Kidney epithelial cell (primary cell): Measurements from ENCODE around the gene PRRC2C. TPM values are rescaled to one million over a fixed set of nuclear protein-coding genes. Genes with fewer than 3 reads are reported as not detected.
"Not testable (repeated sequence)": the region's sequence is repeated elsewhere in the genome, so short reads cannot be mapped to it uniquely, and the experiment has no call there.

Experiments
- DNase-seq: peaks from one replicate; pipeline ENCODE4 v3.0.0-alpha.2; 2010; ENCODE audit warnings: low read depth
- H3K27me3 ChIP-seq: 2 replicates; pipeline ENCODE4 v1.6.0; 2011; ENCODE audit warnings: low read length; ENCODE audit not compliant: control insufficient read depth, insufficient read depth
- H3K36me3 ChIP-seq: 2 replicates; pipeline ENCODE4 v1.5.1; 2011; ENCODE audit warnings: low read length; ENCODE audit not compliant: control insufficient read depth, insufficient read depth
- H3K4me3 ChIP-seq: 2 replicates; pipeline ENCODE4 v1.5.1; 2011; ENCODE audit warnings: low read depth, mild to moderate bottlenecking, control low read depth, low read length
- CTCF ChIP-seq: IDR thresholded peaks from 2 replicates; pipeline ENCODE4 v1.5.1; 2011; ENCODE audit warnings: mild to moderate bottlenecking, moderate library complexity, low read length, control low read depth, inconsistent platforms; ENCODE audit not compliant: insufficient read depth, poor library complexity, severe bottlenecking
- total RNA-seq: library from RNA; depleted of rRNA; stranded (reverse); fragments of >200 nt; gene quantifications from 2 replicates; pipeline ENCODE4 v1.2.3, GENCODE V29; 2015

Gene PRRC2C
- total RNA-seq = 95.3 and 96.7 TPM in 2 replicates

DNA sequence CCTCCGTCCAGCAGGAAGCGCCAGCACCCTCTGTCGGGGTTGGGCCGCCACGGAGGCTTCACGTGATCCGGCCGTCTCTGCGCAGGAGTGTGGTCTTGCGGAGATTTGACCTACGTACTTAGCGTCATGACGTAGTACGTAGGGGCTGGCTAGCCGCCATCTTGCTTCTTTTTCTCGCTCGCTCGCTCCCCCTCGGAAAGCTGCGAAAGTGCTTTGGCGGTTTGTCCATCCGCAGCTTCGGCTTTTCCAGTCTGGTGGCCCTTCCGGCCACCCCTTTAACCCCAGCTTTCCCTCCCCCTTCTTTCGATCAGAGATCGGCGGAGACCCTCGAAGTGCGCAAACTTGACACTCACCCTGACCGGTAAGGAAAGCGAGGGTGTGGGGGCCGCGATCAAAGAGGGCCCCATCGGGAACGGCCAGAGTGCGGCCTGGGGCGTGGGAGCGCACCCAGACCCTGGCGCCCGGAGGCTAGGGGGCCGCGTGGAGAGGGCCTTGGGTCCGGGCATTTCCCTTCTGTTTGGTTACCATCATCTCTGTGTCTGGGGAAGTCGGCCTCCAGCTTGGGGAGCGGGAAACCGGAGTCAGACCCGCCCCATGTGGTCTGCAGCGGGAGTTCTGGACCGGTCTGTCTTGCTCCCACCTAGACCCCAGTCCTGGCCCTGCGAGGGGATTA, at the start of gene PRRC2C:
PRRC2C (plus strand) TSS at position 156 of the 673 bp plus-strand sequence. CDS start 26,559 bp downstream, outside the sequence.
- peak; percentile 76 for TF ChIP-seq CTCF
- DNase-seq = peak; percentile 93
- H3K36me3 ChIP-seq = no peaks in the 10 kb centered on the region
- H3K27me3 ChIP-seq = no peaks in the 10 kb centered on the region
- peak within 1 kb of the TSS; percentile 90 for H3K4me3 ChIP-seq

- peak; percentile 77 for DNase-seq
- Histone ChIP-seq H3K27me3 (no peaks in the 10 kb centered on the region), H3K36me3 (no peaks in the 10 kb centered on the region), H3K4me3 (no peak overlapping the region)
- no peak for TF ChIP-seq CTCF
These were observed 46.9 kb upstream of the PRRC2C start for GRCh38 chr1:171438441-171438840.

GRCh38 chr1:171440201-171440600, 45.1 kb upstream of the PRRC2C start:
- H3K36me3 ChIP-seq, DNase-seq, H3K4me3 ChIP-seq, H3K27me3 ChIP-seq: not testable (repeated sequence)

DNA sequence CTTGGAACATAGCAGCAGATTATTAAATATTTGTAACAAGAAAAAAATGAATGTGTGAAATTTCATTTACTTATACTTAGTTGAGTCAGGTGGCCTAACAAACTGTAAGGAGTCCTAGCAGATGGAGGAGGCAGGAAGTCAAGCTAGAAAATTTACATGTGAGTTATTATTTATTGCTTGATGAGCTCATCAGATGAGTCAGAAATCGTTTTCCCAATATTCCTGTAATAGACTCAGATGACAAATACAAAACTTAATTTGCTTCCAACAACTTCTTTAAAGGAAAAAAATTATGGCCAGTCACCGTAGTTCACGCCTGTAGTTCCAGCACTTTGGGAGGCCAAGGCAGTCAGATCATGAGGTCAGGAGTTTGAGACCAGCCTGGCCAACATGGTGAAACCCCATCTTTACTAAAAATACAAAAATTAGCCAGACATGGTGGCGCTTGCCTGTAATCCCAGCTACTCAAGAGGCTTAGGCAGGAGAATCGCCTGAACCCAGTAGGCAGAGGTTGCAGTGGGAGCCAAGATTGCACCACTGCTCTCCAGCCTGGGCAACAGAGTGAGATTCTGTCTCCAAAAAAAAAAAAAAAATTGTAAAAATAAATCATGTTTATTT, 43.9 kb upstream of the PRRC2C start:
- not testable (repeated sequence) for H3K36me3 ChIP-seq, H3K4me3 ChIP-seq, DNase-seq, H3K27me3 ChIP-seq

GRCh38 chr1:171446386-171446785, 38.9 kb upstream of the PRRC2C start:
- no peak for DNase-seq

DNA sequence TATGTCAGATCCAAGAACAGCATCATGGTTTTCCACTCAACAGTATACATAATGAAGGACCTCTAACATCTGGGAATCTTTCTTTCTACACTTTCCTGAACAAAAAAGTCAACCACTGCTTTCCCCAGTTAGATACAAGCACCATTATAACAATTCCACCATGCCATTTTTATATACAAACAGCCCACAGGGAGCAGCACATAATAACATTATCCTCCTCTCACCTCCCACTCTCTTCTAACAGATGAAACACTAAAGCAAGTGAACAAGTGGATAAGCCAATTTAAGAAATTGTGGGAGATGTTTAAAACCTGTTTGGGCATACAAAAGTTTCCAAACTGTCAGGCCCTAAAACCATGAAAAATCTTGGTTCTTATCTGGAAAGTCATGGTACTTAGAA, 29.4 kb upstream of the PRRC2C start:
- no peaks in the 10 kb centered on the region for H3K36me3 ChIP-seq
- no peak overlapping the region for H3K4me3 ChIP-seq
- no peaks in the 10 kb centered on the region for H3K27me3 ChIP-seq
- no peak for DNase-seq
- no peak for TF ChIP-seq CTCF

More at GRCh38 chr1:171446386-171446785, 38.9 kb upstream of the PRRC2C start:
- Histone ChIP-seq H3K27me3 (no peaks in the 10 kb centered on the region), H3K36me3 (no peaks in the 10 kb centered on the region), H3K4me3 (no peak overlapping the region)
- TF ChIP-seq CTCF = no peak

- TF ChIP-seq CTCF = no peak
- H3K36me3 ChIP-seq = no peaks in the 10 kb centered on the region
- DNase-seq = no peak
- H3K27me3 ChIP-seq = no peaks in the 10 kb centered on the region
- H3K4me3 ChIP-seq = no peak overlapping the region
These were observed 27.9 kb upstream of the PRRC2C start for GRCh38 chr1:171457412-171457811.
